ENCODE measurements around the gene PPP4R2.

PPP4R2 gene

GRCh38 chr3:73108750-73109149 is 112.1 kb downstream of the PPP4R2 start:
- DNase-seq (ENCODE audit: low read depth in 1 of 2, low spot score in 1 of 2): no peak

GRCh38 chr3:73110530-73110929 is 113.9 kb downstream of the PPP4R2 start:
- no peak for DNase-seq (ENCODE audit: low read depth in 1 of 2, low spot score in 1 of 2)

GRCh38 chr3:73114711-73115110 is 118.1 kb downstream of the PPP4R2 start:
- DNase-seq (ENCODE audit: low read depth in 1 of 2, low spot score in 1 of 2): no peak

- no peak for DNase-seq (ENCODE audit: low read depth in 1 of 2, low spot score in 1 of 2)
Measured at GRCh38 chr3:73115806-73116205, 119.2 kb downstream of the PPP4R2 start.

All from activated T-helper 1 cell treated with anti-CD3 and anti-CD28 coated beads, Interleukin-2, amount 50 U/mL, for 16 hours (primary cell).